GM18502 (cell line): ENCODE data around the gene FUCA2.

Experiments
- ATAC-seq: cut with Tn5 transposase; IDR thresholded peaks from one replicate; pipeline ENCODE4 v1.9.1; 2021; ENCODE audit warnings: mild to moderate bottlenecking; ENCODE audit not compliant: unreplicated experiment, poor library complexity

FUCA2 gene, protein sequence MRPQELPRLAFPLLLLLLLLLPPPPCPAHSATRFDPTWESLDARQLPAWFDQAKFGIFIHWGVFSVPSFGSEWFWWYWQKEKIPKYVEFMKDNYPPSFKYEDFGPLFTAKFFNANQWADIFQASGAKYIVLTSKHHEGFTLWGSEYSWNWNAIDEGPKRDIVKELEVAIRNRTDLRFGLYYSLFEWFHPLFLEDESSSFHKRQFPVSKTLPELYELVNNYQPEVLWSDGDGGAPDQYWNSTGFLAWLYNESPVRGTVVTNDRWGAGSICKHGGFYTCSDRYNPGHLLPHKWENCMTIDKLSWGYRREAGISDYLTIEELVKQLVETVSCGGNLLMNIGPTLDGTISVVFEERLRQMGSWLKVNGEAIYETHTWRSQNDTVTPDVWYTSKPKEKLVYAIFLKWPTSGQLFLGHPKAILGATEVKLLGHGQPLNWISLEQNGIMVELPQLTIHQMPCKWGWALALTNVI

DNA sequence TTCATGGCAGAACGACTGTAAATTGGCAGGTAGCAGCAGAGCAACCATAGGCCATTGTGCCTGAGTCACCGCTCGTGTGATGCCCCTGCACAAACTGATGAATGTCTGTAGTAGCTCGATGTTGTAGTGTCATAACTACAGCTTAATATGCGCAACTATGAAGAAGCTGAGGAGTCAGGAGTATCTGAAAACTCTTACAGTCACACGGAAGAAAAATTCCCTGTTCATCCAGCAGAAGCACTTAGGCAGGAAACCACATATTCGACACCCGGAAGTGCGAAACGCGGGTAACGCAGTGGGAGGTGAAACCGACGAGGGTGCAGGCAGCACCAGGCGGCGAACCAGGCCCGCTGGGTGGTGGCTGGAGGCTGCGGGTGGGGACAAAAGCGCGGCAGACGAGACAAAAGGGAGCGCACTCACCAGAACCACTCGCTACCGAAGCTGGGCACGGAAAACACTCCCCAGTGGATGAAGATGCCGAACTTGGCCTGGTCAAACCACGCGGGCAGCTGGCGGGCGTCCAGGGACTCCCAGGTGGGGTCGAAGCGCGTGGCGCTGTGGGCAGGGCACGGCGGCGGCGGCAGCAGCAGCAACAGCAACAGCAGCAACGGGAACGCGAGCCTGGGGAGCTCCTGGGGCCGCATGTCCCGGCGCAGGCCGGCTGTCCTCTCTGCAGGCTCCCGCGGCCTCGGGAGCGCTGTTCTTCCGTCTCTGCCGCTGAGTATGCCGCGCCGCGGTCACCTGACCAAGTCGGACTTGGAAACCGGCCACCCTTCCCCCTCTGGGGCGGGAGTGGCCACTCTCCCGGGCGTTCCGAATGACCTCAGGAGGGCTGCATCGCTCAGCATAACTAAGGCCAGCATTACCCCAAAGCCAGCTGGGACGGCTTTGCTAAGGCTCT, at the start of gene FUCA2:
Gene FUCA2 (minus strand): TSS at position 730 of the 901 bp plus-strand sequence. CDS start 86 bp downstream, at position 644.
- peak; percentile 65 for ATAC-seq

DNA sequence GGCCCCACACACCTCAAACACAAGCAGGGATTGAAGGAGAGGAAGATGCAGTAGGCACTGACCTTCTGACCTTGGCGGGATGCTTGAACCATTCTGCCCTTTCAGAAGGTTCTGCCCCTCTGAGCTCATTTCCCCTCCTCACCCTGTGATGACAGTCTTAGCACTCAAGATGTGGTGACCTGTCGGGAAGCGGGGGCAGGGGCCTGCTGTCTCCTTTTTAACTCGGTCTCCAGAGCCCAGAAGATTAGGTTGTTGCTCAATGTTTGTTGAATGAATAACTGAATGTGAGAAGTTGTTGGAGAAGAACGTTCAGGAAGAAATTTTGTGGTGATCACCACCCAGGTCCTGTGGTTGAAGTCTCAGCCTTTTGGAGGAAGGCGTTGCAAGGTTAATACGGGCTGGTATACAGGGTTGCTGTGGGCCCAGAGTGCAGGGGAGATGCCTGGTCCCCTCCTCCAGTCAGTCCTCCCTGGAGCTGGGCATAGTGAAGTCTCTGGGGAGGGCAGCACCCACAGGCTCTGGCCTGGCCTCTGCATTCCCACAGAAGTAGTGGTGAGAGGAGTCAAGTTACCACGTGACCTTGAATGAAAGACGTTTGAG, 49.7 kb upstream of the FUCA2 start:
- no peak for ATAC-seq

DNA sequence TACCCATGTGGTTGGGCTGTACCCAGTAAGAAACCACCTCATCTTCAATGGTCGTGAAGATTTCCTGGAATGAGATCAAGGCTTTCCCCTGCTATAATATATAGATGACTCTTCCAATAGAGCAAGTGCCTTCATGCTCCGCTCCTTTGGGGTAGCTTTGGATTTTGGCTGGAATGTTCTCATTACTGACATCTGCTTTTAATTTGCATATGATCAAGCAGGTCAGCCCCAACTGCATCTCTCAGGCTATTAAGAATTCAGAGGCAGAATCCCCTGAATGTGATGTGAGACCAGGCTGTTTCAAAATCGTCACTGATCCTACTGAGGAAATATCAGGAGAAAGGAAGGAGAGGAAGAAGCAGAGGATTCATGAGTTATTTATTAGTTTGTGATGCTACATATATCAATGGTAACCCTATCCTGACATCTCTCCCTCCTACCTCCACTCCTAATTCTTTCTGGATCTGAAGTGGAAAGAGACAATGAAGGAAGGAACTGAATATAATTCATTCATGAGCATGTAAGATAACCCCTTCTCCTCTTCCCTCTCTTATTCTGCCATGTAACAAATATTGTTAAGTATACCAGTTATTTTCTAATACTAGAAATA, 47.6 kb upstream of the FUCA2 start:
- no peak for ATAC-seq

GRCh38 chr6:143556529-143556928, 45.0 kb upstream of the FUCA2 start:
- no peak for ATAC-seq

DNA sequence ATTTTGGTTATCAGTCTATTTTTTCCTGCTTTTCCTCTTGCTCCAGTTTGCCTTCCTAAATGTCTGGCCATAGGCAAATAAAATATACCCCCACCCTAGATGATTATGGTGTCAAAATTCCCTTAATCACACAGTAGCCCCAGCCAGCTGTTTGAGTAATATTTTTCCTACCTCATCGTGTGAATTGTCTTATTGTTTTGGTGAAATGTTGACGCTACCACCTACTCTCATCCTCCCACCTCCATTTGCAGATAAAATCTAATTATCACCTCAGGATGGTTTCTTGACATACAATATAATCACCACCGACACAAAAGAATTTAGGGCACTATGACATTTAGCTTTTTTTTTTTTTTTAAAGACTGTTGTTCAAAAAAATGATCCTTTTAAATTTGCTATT, 44.1 kb upstream of the FUCA2 start:
- ATAC-seq: no peak

GRCh38 chr6:143555071-143555492, 43.6 kb upstream of the FUCA2 start:
- ATAC-seq: no peak

GRCh38 chr6:143553337-143553736, 41.8 kb upstream of the FUCA2 start:
- ATAC-seq: no peak

DNA sequence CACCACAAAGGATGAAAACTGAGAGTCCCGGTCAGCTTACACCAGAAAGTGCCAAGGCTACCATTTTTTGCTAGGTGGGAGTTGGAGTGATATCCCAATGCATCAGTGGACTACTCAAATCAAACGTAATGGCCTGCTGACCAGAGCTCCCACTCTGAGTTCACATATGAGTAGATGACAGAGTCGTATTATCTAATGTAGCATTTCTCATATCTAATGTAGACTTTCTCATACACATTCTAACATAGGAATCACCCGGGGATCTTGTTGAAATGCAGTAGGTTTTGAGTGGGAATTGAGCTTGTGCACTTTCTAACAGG, 38.4 kb upstream of the FUCA2 start:
- ATAC-seq: peak; percentile 53

- ATAC-seq: peak; percentile 87
These were observed 37.9 kb upstream of the FUCA2 start for GRCh38 chr6:143549221-143549948.

DNA sequence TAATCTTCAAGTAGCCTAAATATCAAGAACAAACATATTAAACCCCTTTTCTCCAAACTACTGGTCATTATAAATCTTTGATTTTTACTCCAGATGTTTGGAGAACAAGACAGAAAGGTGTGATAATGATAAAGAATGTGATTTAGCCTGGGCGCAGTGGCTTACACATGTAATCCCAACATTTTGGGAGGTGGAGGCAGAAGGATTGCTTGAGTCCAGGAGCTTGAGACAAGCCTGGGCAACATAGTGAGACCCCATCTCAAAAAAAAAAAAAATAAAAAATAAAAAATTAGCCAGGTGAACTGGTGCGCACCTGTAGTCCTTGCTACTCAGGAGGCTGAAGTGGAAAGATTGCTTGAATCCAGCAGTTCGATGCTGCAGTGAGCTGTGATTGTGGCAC, 35.1 kb upstream of the FUCA2 start:
- ATAC-seq: no peak

- no peak for ATAC-seq
These were observed 34.5 kb upstream of the FUCA2 start for GRCh38 chr6:143545976-143546547.

DNA sequence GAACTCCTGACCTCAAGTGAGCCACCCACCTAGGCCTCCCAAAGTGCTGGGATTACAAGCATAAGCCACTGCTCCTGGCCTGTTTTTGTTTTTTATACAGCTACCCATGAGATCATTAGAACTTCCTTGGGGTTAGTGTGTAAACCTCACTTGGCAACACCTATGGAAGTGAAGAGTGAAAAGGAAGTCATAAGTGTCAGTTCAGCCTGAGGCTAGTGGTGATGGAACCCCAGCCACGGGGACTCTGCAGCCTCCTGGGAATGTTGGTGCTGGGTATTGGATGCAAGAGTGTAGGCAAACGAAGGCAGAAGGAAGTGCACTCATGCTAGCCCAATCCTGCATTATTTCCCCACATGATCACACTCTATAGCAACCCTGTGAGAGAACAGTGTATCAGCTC, 33.6 kb upstream of the FUCA2 start:
- ATAC-seq: no peak

DNA sequence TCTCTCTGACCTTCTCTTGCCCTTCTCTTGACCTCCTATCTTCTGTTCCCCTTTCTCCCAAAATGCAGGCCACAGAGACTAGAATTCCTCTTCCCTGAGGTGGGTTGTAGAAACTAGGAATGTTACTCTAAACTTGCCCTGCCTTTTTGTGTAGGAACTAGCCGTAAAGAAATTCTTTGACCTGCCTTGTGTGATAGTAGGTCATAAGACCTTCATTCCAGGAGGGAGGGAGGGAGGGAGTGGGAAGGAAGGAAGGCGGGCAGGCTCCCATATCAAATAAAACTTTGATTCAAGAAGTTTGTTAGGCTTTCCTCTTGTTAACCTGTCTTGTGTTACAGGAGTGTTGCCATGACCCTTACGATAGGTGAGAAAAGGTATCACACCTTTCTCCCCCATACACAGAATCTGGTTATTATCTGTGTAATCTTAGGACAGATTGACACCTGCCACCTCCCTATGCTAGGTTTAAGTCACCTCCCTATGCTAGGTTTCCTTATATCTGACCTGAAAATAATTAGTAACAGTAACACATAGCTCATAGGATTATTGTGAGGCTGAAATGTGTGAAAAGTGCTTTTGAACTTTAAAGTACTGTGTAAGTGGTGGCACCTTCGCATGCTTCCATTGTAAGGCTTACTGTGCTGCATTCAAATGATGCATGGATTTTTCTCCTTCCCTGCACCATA, 32.6 kb upstream of the FUCA2 start:
- ATAC-seq: no peak

DNA sequence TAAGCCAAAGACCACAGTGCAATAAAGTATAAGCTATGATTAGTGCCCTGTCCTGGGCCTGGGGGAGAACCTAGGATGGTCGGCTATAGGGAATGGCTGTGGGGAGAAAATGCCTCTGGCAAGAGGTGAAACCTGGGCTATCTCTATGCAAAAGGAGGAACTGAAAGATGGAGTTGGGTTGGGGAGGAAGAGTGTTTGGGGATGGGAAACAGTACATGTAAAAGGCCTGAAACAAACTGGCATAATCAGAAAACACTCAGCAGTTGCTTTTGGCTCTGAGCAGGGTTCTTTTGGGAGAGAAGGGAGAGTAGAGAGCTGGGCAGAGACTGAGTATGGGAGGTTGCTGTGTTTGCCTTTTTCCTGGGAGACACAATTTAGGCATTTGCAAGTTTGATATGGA, 31.9 kb upstream of the FUCA2 start:
- peak; percentile 63 for ATAC-seq

DNA sequence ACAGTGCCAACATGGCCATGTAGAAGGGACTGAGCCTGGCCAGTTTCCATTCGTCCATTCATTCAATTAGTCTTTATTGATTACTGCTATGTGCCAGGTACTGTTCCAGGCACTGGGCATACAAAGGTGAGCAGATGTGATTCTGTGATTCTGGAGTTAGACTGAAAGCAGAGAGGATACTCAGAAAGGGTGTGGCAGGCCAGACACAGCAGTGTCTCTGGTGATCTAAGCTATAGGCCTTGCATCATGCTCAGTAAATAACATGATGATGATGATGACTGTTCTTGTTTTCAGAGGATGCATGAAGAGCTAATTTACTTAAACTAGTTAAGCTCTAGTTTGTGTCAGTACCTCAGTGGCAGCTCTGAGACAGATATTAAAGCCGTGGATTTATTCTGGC, 31.4 kb upstream of the FUCA2 start:
- peak; percentile 18 for ATAC-seq

DNA sequence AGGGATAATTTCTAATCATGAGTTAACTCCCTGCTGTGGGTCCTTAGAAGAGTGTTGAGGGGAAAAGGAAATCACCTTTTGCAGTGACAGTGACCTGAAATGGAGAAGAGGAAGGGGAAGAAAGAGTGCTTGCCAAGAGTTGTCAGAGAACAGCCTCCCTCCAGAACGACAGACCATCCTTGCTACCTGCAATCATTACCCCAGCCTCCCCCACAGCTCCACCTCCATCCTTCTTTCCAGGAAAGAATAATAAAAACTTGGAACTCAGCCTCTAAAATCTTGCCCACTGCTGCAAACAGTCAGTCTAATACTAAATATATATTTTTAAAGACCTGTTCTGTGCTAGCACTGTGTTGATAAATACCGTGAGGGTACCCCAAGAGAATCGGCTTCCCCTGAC, 28.7 kb upstream of the FUCA2 start:
- no peak for ATAC-seq

DNA sequence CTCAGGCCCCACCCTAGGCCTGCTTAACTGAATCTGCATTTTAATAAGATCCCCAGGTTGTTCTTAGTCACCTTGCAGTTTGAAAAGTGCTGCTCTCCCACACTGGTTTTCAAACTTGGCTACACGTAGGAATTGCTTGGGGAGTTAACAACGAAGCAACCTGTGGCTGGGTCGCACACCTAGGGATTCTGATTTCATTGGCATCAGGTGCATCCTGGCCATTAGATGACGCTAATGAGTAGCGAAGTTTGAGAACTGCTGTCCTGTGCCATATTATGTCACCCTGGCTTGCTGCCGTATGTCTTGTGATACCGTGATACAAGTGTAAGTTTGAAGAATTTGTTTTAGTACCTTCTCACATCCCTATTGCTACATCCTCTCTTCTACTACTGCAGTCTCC, 28.2 kb upstream of the FUCA2 start:
- no peak for ATAC-seq

DNA sequence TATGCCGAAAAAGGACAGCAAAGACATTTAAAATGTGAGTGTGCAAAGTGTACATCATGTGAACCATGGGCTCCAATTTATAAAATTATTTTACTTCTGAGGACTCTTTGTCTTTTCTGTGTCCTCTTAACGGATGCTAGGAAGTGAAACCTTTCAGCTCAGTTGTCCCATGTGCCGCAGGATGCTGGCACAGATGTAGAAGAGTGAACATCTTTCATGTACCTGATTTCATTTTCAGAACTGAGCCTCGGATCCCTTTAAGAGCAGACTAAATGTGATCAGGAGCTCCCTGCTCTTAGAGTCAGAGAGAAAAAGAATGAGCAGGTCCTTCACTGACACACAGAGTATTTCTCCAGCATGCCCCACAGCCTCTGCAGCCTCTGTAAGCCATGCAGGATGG, 27.6 kb upstream of the FUCA2 start:
- ATAC-seq: no peak

GRCh38 chr6:143538374-143538773, 26.9 kb upstream of the FUCA2 start:
- ATAC-seq: no peak
